Stomach smooth muscle (tissue), 2 donors: ENCODE data around the gene TAOK2.

Experiments
- H3K27ac ChIP-seq: one replicate; pipeline ENCODE4 v1.7.0; 2013; ENCODE audit warnings: mild to moderate bottlenecking, low read length, inconsistent platforms
- H3K27me3 ChIP-seq, 2 donors: one replicate each; pipeline ENCODE4 v1.7.0; 2013; ENCODE audit warnings: low read length in 2 of 2; ENCODE audit not compliant: insufficient read depth in 2 of 2, control insufficient read depth in 1 of 2
- H3K36me3 ChIP-seq, 2 donors: one replicate each; pipeline ENCODE4 v1.7.0; 2013; ENCODE audit warnings: low read length in 2 of 2; ENCODE audit not compliant: control insufficient read depth in 2 of 2, insufficient read depth in 2 of 2
- H3K4me1 ChIP-seq: one replicate; pipeline ENCODE4 v1.7.0; 2013; ENCODE audit warnings: low read length; ENCODE audit not compliant: control insufficient read depth, insufficient read depth
- H3K4me3 ChIP-seq, 2 donors: one replicate each; pipeline ENCODE4 v1.7.0; 2013; ENCODE audit warnings: low read length in 2 of 2
- H3K9ac ChIP-seq, 2 donors: one replicate each; pipeline ENCODE4 v1.7.0; 2013; ENCODE audit warnings: low read length in 2 of 2, mild to moderate bottlenecking in 1 of 2
- H3K9me3 ChIP-seq, 2 donors: one replicate each; pipeline ENCODE4 v1.7.0; 2013; ENCODE audit warnings: low read length in 2 of 2; ENCODE audit not compliant: control insufficient read depth in 2 of 2
- donor health status: healthy.
- donor health status: Pancreatic carcinoma.

TAOK2 gene

GRCh38 chr16:29971304-29971703 is 2.4 kb upstream of the TAOK2 start:
- no peak overlapping the region for H3K4me3 ChIP-seq
- H3K36me3 ChIP-seq = peaks cover 16 to 19% of the 10 kb centered on the region in 2 donors
- H3K9me3 ChIP-seq = no peaks in the 10 kb centered on the region
- peaks cover 23% of the 10 kb centered on the region for H3K4me1 ChIP-seq
- H3K9ac ChIP-seq = no peak overlapping the region
- no peak overlapping the region for H3K27ac ChIP-seq
- no peaks in the 10 kb centered on the region for H3K27me3 ChIP-seq

DNA sequence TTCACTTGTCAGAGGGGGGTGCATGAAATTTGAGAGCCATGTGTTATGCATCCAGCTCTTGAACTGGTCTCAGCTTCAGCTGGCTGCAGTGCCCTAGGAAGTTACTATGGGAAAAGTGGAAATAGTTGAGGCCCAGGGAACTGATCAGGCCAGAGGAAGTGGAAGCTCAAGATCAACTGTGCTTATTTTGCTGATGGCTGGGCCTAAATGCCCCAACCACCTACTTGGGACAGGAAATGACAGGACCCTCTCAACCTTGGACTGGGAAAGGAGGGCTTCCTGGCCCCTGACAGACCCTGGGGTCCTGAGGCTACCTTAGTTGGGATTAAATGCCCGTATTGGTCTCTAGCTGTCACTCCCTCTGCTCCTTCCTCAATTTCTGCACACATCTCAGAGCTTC is 1.2 kb upstream of the TAOK2 start:
- Histone ChIP-seq H3K4me1 (peaks cover 35% of the 10 kb centered on the region), H3K9me3 (no peaks in the 10 kb centered on the region), H3K27me3 (no peaks in the 10 kb centered on the region), H3K9ac (no peak overlapping the region), H3K27ac (no peak overlapping the region), H3K4me3 (no peak overlapping the region), H3K36me3 (peaks cover 16 to 19% of the 10 kb centered on the region in 2 donors)

- Histone ChIP-seq H3K36me3 (peaks cover 16 to 22% of the 10 kb centered on the region in 2 donors), H3K27me3 (no peaks in the 10 kb centered on the region), H3K4me3 (peak overlapping the region in 1 of 2 donors; percentile 52), H3K9me3 (no peaks in the 10 kb centered on the region), H3K27ac (no peak overlapping the region), H3K9ac (no peak overlapping the region), H3K4me1 (peaks cover 36% of the 10 kb centered on the region)
Observed at GRCh38 chr16:29972992-29973383, 680 bp upstream of the TAOK2 start.

DNA sequence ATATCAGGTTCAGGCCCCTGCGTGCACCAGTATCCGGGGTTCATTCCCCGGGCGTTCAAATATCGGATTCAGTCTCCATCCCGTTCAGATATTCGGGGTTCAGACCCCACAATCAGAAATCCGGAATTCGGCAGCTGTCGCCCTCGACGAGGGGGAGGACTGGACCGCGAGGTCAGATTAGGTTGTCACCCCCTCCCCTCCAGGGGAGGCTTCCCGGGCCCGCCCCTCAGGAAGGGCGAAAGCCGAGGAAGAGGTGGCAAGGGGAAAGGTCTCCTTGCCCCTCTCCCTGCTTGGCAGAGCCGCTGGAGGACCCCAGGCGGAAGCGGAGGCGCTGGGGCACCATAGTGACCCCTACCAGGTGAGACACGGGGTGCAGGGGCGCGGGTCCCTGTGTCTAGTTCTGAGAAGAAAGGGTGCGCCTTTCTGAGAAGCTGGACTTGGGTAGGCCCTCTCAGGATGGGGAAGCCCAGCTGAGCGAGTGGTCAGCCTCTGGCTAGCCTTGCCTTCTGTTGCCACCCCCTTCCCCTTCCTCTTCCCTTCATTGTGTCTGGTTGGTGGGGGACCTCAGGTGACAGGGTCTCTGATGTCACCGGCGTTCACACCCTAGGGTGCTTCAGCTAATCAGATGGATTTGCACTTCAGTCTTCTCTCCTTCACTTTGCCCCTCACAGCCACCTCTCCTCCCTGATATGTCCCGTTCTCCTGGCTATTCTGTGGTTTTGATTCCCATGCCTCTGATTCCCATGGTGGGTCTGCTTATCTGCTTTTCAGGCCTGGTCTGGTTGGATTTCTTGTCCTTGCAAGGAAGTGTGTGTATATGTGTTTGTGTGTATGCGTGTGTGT is 844 bp downstream of the TAOK2 start:
- Histone ChIP-seq H3K36me3 (peaks cover 24 to 26% of the 10 kb centered on the region in 2 donors), H3K27ac (peak overlapping the region; percentile 85), H3K4me1 (peaks cover 36% of the 10 kb centered on the region), H3K9ac (peak overlapping the region; percentile 93 to 97), H3K9me3 (no peaks in the 10 kb centered on the region), H3K4me3 (peak overlapping the region; percentile 89 to 93), H3K27me3 (no peaks in the 10 kb centered on the region)

DNA sequence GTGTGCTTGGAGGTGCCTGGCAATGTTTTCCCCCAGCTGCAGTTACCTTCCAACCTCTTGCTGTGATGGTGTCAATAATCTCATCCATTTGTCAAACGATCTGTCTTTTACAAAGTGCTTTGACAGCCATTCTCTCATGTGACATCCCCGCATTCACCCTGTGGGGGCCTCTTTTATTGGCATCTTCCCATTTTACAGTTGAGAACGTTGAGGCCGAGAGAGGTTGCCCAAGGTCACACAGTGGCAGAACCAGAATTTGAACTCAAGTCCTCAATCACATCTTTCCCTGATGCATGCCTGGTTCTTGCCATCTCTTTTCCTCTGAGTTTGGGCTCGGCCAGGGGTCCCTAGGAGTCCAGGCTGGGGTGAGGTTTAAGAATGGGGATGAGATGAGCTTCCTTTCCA is 1.5 kb downstream of the TAOK2 start:
- no peaks in the 10 kb centered on the region for H3K27me3 ChIP-seq
- peak overlapping the region; percentile 0 for H3K27ac ChIP-seq
- H3K4me3 ChIP-seq = peak overlapping the region; percentile 89 to 93
- H3K9me3 ChIP-seq = no peaks in the 10 kb centered on the region
- H3K9ac ChIP-seq = peak overlapping the region; percentile 93 to 97
- peaks cover 27 to 29% of the 10 kb centered on the region in 2 donors for H3K36me3 ChIP-seq
- peaks cover 36% of the 10 kb centered on the region for H3K4me1 ChIP-seq

DNA sequence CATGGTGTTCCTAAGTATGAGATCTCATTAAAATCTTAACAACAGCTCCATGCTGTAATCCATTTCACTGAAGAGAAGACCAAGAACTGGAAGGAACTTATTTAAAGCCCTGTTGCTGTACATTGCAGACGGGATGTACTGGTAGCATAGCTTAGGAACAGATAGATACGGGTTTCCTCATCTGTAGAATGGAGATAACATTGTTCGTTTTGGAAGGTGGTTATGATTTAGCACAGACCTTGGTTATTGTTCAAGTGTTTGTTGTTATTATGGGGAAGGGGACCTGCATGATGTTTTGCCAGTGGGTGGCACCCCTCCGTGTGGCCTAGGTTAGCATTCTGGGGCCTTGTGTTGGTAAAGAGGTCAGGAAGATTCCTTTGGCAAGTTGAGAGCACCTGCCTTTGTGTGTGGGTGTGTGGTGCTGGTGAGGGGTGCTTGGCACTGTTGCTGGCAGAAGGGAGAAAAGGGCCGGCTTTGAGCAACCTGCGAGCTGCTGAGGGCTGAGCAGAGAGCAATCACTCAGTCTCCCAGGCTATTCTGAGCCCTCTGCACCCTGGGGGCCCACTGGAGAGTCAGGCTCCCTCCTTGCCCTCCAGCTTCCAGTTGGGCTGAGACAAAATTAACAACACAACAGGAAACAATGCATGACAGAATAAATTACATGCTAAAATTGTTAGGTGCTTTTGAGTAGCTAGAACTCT is 2.3 kb downstream of the TAOK2 start:
- Histone ChIP-seq H3K27ac (peak overlapping the region; percentile 24), H3K36me3 (peaks cover 34% of the 10 kb centered on the region in 2 donors), H3K4me1 (peaks cover 36% of the 10 kb centered on the region)

GRCh38 chr16:29977063-29977825 is 3.6 kb downstream of the TAOK2 start:
- Histone ChIP-seq H3K27me3 (no peaks in the 10 kb centered on the region), H3K9ac (no peak overlapping the region), H3K4me3 (peak overlapping the region; percentile 1 to 93), H3K9me3 (no peaks in the 10 kb centered on the region), H3K36me3 (peaks cover 41 to 42% of the 10 kb centered on the region in 2 donors), H3K4me1 (peaks cover 36% of the 10 kb centered on the region), H3K27ac (peak overlapping the region; percentile 24)

More for the DNA sequence above, 2.3 kb downstream of the TAOK2 start:
- no peaks in the 10 kb centered on the region for H3K9me3 ChIP-seq
- peak overlapping the region; percentile 0 to 22 for H3K9ac ChIP-seq
- H3K27me3 ChIP-seq = no peaks in the 10 kb centered on the region
- peak overlapping the region; percentile 89 to 93 for H3K4me3 ChIP-seq

DNA sequence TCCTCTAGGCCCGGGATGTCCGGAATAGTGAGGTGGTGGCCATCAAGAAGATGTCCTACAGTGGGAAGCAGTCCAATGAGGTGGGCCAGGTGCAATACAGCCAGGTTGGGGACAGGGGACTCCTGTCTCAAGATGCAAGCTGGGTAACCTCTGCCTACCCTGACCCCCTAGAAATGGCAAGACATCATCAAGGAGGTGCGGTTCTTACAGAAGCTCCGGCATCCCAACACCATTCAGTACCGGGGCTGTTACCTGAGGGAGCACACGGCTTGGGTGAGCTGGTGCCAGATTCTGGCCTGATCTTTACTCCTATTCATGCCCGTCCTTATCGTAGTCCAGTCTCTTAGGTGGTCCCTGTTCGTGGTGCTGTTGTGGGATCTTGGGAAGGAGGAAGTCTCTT is 4.4 kb downstream of the TAOK2 start:
- Histone ChIP-seq H3K9ac (no peak overlapping the region), H3K9me3 (no peaks in the 10 kb centered on the region), H3K4me1 (peaks cover 33% of the 10 kb centered on the region), H3K36me3 (peaks cover 48 to 49% of the 10 kb centered on the region in 2 donors), H3K27me3 (no peaks in the 10 kb centered on the region), H3K4me3 (no peak overlapping the region), H3K27ac (peak overlapping the region; percentile 24)

DNA sequence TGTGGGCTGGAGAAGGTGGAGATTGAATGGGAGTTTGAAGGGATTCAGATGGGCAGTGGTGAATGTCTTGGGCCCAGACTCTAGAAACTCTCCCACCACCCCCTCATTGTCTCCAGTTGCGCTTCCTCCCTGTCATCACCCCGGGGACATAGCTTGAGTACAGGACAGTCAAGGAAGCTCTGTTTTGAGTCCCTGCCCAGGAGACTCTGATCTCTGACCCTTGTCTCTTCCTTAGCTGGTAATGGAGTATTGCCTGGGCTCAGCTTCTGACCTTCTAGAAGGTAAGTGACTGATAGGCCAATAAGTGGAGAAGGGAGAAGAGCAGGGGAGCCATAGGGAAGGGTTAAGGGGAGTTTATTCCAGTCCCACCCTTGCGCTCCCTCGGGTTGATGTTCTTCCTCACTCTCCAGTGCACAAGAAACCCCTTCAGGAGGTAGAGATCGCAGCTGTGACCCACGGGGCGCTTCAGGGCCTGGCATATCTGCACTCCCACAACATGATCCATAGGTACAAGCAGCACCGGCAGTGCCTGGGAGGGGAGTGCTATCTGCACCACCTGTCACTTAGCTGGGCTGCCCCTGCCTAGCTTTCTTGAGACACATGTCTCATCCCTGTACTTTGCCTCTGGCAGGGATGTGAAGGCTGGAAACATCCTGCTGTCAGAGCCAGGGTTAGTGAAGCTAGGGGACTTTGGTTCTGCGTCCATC is 5.0 kb downstream of the TAOK2 start:
- Histone ChIP-seq H3K36me3 (peaks cover 54 to 56% of the 10 kb centered on the region in 2 donors), H3K9ac (no peak overlapping the region), H3K4me3 (no peak overlapping the region), H3K9me3 (no peaks in the 10 kb centered on the region), H3K4me1 (peaks cover 31% of the 10 kb centered on the region), H3K27me3 (no peaks in the 10 kb centered on the region), H3K27ac (peak overlapping the region; percentile 11)
